CD4-positive, alpha-beta T cell (primary cell): ENCODE results near the gene ADGRL3. TPM values are rescaled to one million over a fixed set of nuclear protein-coding genes. Genes with fewer than 3 reads are reported as not detected.

Source experiments
- ATAC-seq: fragments of 200-7000 bp; cut with Tn5 transposase; one replicate; pipeline ENCODE4 v1.10.0; 2022; ENCODE audit warnings: mild to moderate bottlenecking; ENCODE audit not compliant: poor library complexity
- CTCF ChIA-PET: fragments of 350-600 bp; sonication (Branson Sonifier 250); formaldehyde crosslinking; loops from one replicate; lab custom pipeline; 2021; ENCODE audit warnings: antibody characterized with exemption, inconsistent platforms; lab: Charles Lee
- POLR2A ChIA-PET: fragments of 350-600 bp; sonication (Branson Sonifier 250); formaldehyde crosslinking; loops from one replicate; lab custom pipeline; 2021; ENCODE audit warnings: antibody characterized with exemption, inconsistent platforms; lab: Charles Lee
- DNase-seq, 14 experiments: peaks; one replicate each; pipeline ENCODE4 v3.0.0-alpha.2; 2013 to 2020; ENCODE audit warnings: mixed read lengths in 2 of 14
- H3K27ac ChIP-seq, 2 donors: one replicate each; pipeline versions ENCODE4 v1.5.1 to v1.7.0; 2013; ENCODE audit warnings: low read length in 2 of 2, low read depth in 1 of 2, mild to moderate bottlenecking in 1 of 2
- H3K27me3 ChIP-seq, 2 experiments: 1 replicate in 1 of 2; 2 replicates in 1 of 2; pipeline versions ENCODE4 v1.6.1 to v1.7.0; 2013; ENCODE audit warnings: low read length in 2 of 2, control low read depth in 1 of 2, mild to moderate bottlenecking in 1 of 2, moderate library complexity in 1 of 2; ENCODE audit not compliant: insufficient read depth in 2 of 2, control insufficient read depth in 1 of 2
- H3K36me3 ChIP-seq: one replicate; pipeline ENCODE4 v1.6.1; 2013; ENCODE audit warnings: low read length, control low read depth; ENCODE audit not compliant: insufficient read depth
- H3K4me1 ChIP-seq: one replicate; pipeline ENCODE4 v1.6.1; 2013; ENCODE audit warnings: low read length, control low read depth; ENCODE audit not compliant: insufficient read depth
- H3K4me3 ChIP-seq: one replicate; pipeline ENCODE4 v1.5.1; 2013; ENCODE audit warnings: mild to moderate bottlenecking, low read length, moderate library complexity
- H3K9me3 ChIP-seq, 2 experiments: 1 replicate in 1 of 2; 2 replicates in 1 of 2; pipeline versions ENCODE4 v1.6.1 to v1.7.0; 2013; ENCODE audit warnings: low read length in 2 of 2, mild to moderate bottlenecking in 2 of 2, control low read depth in 1 of 2, moderate library complexity in 1 of 2; ENCODE audit not compliant: control insufficient read depth in 1 of 2, insufficient read depth in 1 of 2
- H3K27ac Mint-ChIP-seq: one replicate; pipeline ENCODE4 v1.8.0; 2020; ENCODE audit warnings: mixed read lengths
- H3K27me3 Mint-ChIP-seq: one replicate; pipeline ENCODE4 v1.8.0; 2021; ENCODE audit warnings: mixed read lengths
- H3K36me3 Mint-ChIP-seq: one replicate; pipeline ENCODE4 v1.8.0; 2021; ENCODE audit warnings: low read depth, mixed read lengths
- H3K4me1 Mint-ChIP-seq: one replicate; pipeline ENCODE4 v1.8.0; 2021; ENCODE audit warnings: low read depth, mixed read lengths
- H3K4me3 Mint-ChIP-seq: one replicate; pipeline ENCODE4 v1.8.0; 2020; ENCODE audit warnings: mild to moderate bottlenecking, mixed read lengths
- H3K9me3 Mint-ChIP-seq: one replicate; pipeline ENCODE4 v1.8.0; 2020; ENCODE audit warnings: mixed read lengths
- CTCF ChIP-seq: fragments of 200-600 bp; IDR thresholded peaks from one replicate; pipeline ENCODE4 v1.8.0; 2022; ENCODE audit warnings: antibody characterized with exemption, mild to moderate bottlenecking
- intact Hi-C, 2 experiments: fragments of 100-400 bp; cut with DNase I in 1 of 2; cut with micrococcal nuclease in 1 of 2; formaldehyde crosslinking; loops; one replicate each; pipeline versions ENCODE4 v1.15.1 to v1.9.0; 2023 to 2025; cut with DNase I, micrococcal nuclease
- total RNA-seq, 174 experiments: library from RNA in 2 of 174; stranded (reverse) in 2 of 174; gene quantifications; one replicate each; pipeline ENCODE4 v1.2.3 and lab custom pipeline; 2021 to 2026

Gene ADGRL3
- total RNA-seq, 2 experiments from 2014 or later: not detected

DNA sequence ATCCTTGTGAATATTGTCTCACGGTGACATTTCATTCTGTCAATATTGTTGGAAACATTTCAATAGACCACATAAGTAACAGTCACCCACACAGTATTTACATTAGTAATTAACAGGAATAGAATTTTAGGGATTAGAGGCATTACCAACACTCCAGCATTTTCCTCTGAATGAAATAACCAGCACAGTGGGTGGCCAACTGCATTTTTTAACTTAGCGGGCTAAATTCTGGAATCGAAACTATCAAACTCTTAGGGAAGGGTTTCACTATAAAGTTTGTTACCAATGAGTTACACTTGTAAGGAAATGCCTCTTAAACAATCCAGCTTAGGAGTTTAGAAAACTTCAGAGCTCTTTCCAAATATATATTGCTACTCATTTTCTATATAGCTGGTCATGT is 403.0 kb downstream of the ADGRL3 start:
- no peak for TF ChIP-seq CTCF
- Histone ChIP-seq H3K27ac (no peak overlapping the region), H3K4me1 (no peaks in the 10 kb centered on the region), H3K27me3 (no peaks in the 10 kb centered on the region), H3K4me3 (no peak overlapping the region), H3K9me3 (peaks cover 0 to 13% of the 10 kb centered on the region in 2 experiments), H3K36me3 (no peaks in the 10 kb centered on the region)
- DNase-seq (no peak), ATAC-seq (no peak)
- no peaks in the 10 kb centered on the region for H3K27me3 Mint-ChIP-seq
- POLR2A ChIA-PET: no interaction called here
- intact Hi-C loops: no loop called here
- no peak overlapping the region for H3K4me3 Mint-ChIP-seq
- H3K36me3 Mint-ChIP-seq: no peaks in the 10 kb centered on the region
- no peaks in the 10 kb centered on the region for H3K4me1 Mint-ChIP-seq
- H3K9me3 Mint-ChIP-seq: peaks cover 8% of the 10 kb centered on the region
- H3K27ac Mint-ChIP-seq: no peak overlapping the region
- CTCF ChIA-PET: no interaction called here

GRCh38 chr4:61604054-61604453 is 403.9 kb downstream of the ADGRL3 start:
- ChIA-PET POLR2A (no interaction called here), CTCF (no interaction called here)
- H3K4me3 Mint-ChIP-seq: no peak overlapping the region
- no peak for TF ChIP-seq CTCF
- Histone ChIP-seq H3K9me3 (peaks cover 0 to 13% of the 10 kb centered on the region in 2 experiments), H3K36me3 (no peaks in the 10 kb centered on the region), H3K4me1 (no peaks in the 10 kb centered on the region), H3K27ac (no peak overlapping the region), H3K27me3 (no peaks in the 10 kb centered on the region), H3K4me3 (no peak overlapping the region)
- no peaks in the 10 kb centered on the region for H3K36me3 Mint-ChIP-seq
- no peak for ATAC-seq
- no peaks in the 10 kb centered on the region for H3K4me1 Mint-ChIP-seq
- no peaks in the 10 kb centered on the region for H3K27me3 Mint-ChIP-seq
- no peak overlapping the region for H3K27ac Mint-ChIP-seq
- intact Hi-C loops: no loop called here
- no peak for DNase-seq
- peaks cover 8% of the 10 kb centered on the region for H3K9me3 Mint-ChIP-seq

- intact Hi-C loops: no loop called here
Measured at GRCh38 chr4:61605984-61606383, 405.9 kb downstream of the ADGRL3 start.

More at GRCh38 chr4:61605984-61606383, 405.9 kb downstream of the ADGRL3 start:
- no peak overlapping the region for H3K27ac Mint-ChIP-seq
- Histone ChIP-seq H3K27me3 (no peaks in the 10 kb centered on the region), H3K27ac (no peak overlapping the region), H3K36me3 (no peaks in the 10 kb centered on the region), H3K4me1 (no peaks in the 10 kb centered on the region), H3K4me3 (no peak overlapping the region), H3K9me3 (peaks cover 0 to 4% of the 10 kb centered on the region in 2 experiments)
- DNase-seq (no peak), ATAC-seq (no peak)
- peaks cover 7% of the 10 kb centered on the region for H3K9me3 Mint-ChIP-seq
- ChIA-PET POLR2A (no interaction called here), CTCF (no interaction called here)
- no peak for TF ChIP-seq CTCF
- no peaks in the 10 kb centered on the region for H3K36me3 Mint-ChIP-seq
- no peaks in the 10 kb centered on the region for H3K27me3 Mint-ChIP-seq
- no peaks in the 10 kb centered on the region for H3K4me1 Mint-ChIP-seq
- no peak overlapping the region for H3K4me3 Mint-ChIP-seq
